ENCODE results near the gene ICAM3. TPM values are rescaled to one million over a fixed set of nuclear protein-coding genes. Genes with fewer than 3 reads are reported as not detected.

ICAM3 gene
- total RNA-seq, 3 donors from 2014 or later: 5.9 to 10.1 (median 7.9) TPM

GRCh38 chr19:10321874-10322835 lies 17.3 kb downstream of the ICAM3 start:
- intact Hi-C loops (cut with DNase I; ENCODE audit: low total_unique reads): no loop called here
- Histone ChIP-seq H3K4me1 (no peaks in the 10 kb centered on the region), H3K36me3 (peaks cover 21% of the 10 kb centered on the region), H3K9me3 (no peaks in the 10 kb centered on the region), H3K27ac (no peak overlapping the region), H3K27me3 (no peaks in the 10 kb centered on the region), H3K4me3 (no peak overlapping the region)
- no peak for DNase-seq (ENCODE audit: low spot score in 2 of 2)
- TF ChIP-seq POLR2A (IDR thresholded peaks at IDR 0.05) (no peak), POLR2AphosphoS5 (IDR thresholded peaks at IDR 0.05) (no peak)
- TF ChIP-seq, protein P1, sequence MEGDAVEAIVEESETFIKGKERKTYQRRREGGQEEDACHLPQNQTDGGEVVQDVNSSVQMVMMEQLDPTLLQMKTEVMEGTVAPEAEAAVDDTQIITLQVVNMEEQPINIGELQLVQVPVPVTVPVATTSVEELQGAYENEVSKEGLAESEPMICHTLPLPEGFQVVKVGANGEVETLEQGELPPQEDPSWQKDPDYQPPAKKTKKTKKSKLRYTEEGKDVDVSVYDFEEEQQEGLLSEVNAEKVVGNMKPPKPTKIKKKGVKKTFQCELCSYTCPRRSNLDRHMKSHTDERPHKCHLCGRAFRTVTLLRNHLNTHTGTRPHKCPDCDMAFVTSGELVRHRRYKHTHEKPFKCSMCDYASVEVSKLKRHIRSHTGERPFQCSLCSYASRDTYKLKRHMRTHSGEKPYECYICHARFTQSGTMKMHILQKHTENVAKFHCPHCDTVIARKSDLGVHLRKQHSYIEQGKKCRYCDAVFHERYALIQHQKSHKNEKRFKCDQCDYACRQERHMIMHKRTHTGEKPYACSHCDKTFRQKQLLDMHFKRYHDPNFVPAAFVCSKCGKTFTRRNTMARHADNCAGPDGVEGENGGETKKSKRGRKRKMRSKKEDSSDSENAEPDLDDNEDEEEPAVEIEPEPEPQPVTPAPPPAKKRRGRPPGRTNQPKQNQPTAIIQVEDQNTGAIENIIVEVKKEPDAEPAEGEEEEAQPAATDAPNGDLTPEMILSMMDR (IDR thresholded peaks at IDR 0.05): no peak

DNA sequence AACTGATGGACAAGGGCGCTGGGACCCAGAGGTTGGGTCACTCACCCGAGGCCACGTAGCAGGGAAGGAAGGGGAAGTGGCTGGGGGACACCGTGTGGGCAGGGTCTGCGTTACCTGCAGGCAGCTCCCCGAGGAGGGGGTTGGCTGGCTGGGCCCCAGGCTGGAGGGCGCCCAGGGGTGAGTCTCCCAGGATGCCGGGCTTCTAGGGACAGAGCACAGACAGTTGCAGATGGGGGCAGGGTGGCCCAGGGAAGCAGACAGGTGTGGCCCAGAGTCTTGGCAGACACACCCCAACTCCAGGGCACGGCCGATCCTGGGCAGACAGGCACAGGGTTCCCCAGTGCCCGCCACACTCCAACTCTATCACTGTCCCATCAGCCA lies 18.0 kb downstream of the ICAM3 start:
- H3K4me1 ChIP-seq: no peaks in the 10 kb centered on the region
- H3K27ac ChIP-seq: no peak overlapping the region
- no peak for DNase-seq (ENCODE audit: low spot score in 2 of 2)
- TF ChIP-seq POLR2A (IDR thresholded peaks at IDR 0.05) (no peak), POLR2AphosphoS5 (IDR thresholded peaks at IDR 0.05) (no peak)
- TF ChIP-seq, protein P1 (IDR thresholded peaks at IDR 0.05): no peak
- H3K27me3 ChIP-seq: no peaks in the 10 kb centered on the region
- no peaks in the 10 kb centered on the region for H3K9me3 ChIP-seq
- no peak overlapping the region for H3K4me3 ChIP-seq
- H3K36me3 ChIP-seq: peaks cover 21% of the 10 kb centered on the region
- intact Hi-C loops (cut with DNase I; ENCODE audit: low total_unique reads): no loop called here

- Histone ChIP-seq H3K27me3 (no peaks in the 10 kb centered on the region), H3K4me3 (no peak overlapping the region), H3K4me1 (no peaks in the 10 kb centered on the region), H3K9me3 (no peaks in the 10 kb centered on the region), H3K27ac (no peak overlapping the region), H3K36me3 (peaks cover 21% of the 10 kb centered on the region)
- intact Hi-C loops (cut with DNase I; ENCODE audit: low total_unique reads): no loop called here
- TF ChIP-seq POLR2AphosphoS5 (IDR thresholded peaks at IDR 0.05) (no peak), POLR2A (IDR thresholded peaks at IDR 0.05) (no peak)
- DNase-seq (ENCODE audit: low spot score in 2 of 2): no peak
Measured at GRCh38 chr19:10320602-10321416, 18.6 kb downstream of the ICAM3 start.

DNA sequence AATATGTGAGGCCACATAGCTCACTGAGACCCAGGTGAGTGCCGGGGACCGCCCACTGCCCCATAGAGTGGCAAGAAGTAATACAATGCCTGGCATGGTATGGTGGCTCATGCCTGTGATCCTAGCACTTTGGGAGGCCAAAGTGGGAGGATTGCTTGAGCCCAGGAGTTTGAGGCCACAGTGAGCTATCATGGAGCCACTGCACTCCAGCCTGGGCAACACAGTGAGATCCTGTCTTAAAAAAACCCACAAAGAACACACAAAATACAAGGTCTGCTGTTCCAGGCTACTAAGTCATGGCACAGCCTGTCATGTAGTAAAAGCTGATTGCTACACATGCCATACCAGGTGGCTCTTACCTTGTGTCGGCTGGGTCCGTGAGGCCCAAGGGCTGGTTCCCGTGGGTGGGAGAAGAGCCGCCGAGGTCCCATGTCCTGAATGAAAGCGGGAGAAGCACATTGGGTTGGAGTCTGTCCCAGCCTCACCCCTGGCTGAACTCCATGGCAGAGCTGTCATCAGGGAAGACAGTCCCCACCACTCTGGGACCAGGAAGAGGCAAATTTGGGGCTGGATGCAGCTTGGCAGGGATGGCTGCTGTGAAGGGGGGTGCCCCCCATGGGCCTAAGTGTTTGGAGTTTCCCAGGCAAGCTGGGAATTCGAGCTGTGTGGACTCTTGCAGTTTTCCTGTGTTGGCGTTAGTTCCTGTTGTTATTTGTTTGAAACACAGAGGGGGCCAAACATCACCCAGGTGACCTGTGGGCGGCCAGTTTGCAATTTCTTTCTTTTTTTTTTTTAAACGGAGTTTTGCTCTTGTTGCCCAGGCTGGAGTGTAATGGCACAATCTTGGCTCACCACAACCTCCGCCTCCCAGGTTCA lies 20.4 kb downstream of the ICAM3 start:
- Histone ChIP-seq H3K27me3 (no peaks in the 10 kb centered on the region), H3K27ac (no peak overlapping the region), H3K4me1 (no peaks in the 10 kb centered on the region), H3K9me3 (no peaks in the 10 kb centered on the region), H3K36me3 (peaks cover 21% of the 10 kb centered on the region), H3K4me3 (no peak overlapping the region)
- no peak for DNase-seq (ENCODE audit: low spot score in 2 of 2)
- intact Hi-C loops (cut with DNase I; ENCODE audit: low total_unique reads): no loop called here
- TF ChIP-seq POLR2AphosphoS5 (IDR thresholded peaks at IDR 0.05): no peak
- no peak for TF ChIP-seq POLR2A (IDR thresholded peaks at IDR 0.05)
- TF ChIP-seq, protein P1 (IDR thresholded peaks at IDR 0.05): no peak

DNA sequence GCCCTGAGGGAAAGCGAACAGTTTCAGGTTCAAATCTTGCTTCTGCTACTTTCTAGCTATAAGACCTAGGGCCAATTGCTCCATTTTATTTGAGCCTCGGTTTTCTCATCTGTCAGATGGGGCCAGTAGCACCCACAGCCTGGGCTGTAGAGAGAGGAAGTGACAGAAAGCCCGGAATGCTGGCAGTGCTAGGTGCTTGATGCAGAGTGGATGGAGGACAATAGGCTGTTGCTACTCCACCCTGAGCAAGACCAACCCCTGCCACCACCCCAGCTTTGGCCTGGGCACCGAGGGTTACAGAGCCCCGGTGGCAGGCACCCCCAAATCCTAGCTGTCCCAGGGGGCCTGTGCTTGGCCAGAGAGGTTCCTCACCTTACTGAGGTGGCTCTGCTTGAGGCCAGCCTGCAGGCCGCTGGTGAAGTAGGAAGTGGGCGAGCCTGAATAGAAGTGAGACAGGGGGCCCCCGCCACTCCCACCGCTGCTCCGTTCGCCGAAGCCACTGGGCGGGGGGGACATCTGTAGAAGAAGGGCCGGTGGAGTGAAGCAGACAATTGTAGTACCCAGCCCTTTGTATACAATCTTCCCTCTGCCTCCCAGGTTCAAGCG lies 21.5 kb downstream of the ICAM3 start:
- H3K36me3 ChIP-seq: peaks cover 19% of the 10 kb centered on the region
- H3K9me3 ChIP-seq: no peaks in the 10 kb centered on the region
- no peak overlapping the region for H3K27ac ChIP-seq
- TF ChIP-seq, protein P1 (IDR thresholded peaks at IDR 0.05): no peak
- TF ChIP-seq POLR2A (IDR thresholded peaks at IDR 0.05): no peak
- no peak for TF ChIP-seq POLR2AphosphoS5 (IDR thresholded peaks at IDR 0.05)
- H3K27me3 ChIP-seq: no peaks in the 10 kb centered on the region
- H3K4me3 ChIP-seq: no peak overlapping the region
- DNase-seq (ENCODE audit: low spot score in 2 of 2): no peak
- no peaks in the 10 kb centered on the region for H3K4me1 ChIP-seq
- intact Hi-C loops (cut with DNase I; ENCODE audit: low total_unique reads): no loop called here

Measured in breast epithelium (tissue), 4 donors.